HG03135 (cell line): ENCODE data around the gene TNF.
"Not testable (repeated sequence)": the region's sequence is repeated elsewhere in the genome, so short reads cannot be mapped to it uniquely, and the experiment has no call there.

ENCODE experiments used
- ATAC-seq: cut with Tn5 transposase; IDR thresholded peaks from one replicate; pipeline ENCODE4 v1.9.1; 2021; ENCODE audit warnings: mild to moderate bottlenecking, moderate library complexity; ENCODE audit not compliant: unreplicated experiment

The TNF gene

DNA sequence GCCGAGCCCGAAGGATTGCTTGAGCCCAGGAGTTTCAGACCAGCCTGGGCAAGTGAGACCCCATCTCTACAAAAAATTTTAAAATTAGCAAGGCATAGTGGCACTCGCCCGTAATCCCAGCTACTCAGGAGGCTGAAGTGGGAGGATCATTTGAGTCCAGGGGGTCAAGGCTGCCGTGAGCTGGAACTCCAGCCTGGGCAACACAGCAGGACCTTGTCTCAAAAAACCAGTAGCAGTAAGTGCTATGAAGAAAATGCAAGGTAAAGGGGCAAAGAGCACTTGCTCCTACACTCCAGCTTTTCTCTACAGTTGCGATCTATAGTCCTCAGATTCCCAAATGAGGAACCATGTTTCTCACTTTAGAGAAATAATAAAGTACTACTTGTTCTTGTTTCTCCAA, 31.7 kb upstream of the TNF start:
- no peak for ATAC-seq

DNA sequence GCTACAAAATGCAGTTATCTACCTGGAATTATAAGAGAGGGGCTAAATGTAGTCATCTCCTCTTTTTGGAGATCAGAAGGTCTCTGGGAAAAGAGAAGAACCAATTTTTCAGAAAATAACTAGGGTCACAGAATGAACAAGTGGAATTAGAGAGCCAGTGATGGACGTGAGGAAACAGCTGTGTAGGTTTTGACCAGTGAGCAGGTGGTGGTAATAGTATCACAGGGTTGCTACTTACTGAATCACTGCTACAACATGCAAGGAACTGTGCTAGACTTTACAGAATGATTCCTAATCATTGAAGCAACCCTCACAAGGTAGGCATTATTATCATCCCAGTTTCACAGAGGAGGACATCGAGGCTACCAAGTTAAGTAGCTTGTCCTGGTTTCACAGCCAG, 30.7 kb upstream of the TNF start:
- ATAC-seq, result no peak

DNA sequence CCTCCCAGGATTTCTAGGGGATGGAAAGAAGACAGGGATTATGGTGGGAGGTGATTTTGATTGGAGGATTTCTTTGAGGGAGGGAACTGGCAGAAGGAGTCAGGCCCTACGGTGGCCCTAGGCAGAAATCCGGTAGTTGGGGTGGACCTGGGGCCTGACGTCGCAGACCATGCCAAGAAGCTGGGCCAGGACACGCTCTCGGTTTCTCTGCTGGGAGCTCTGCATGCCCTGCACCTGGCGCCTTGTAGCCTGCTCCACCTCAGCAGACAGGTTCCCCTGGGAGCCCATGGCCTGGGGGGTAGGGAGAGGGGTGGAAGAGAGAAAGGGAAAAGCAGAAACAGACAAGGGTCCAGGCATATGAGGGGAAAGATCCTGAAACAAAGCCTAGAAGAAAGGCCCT, 30.1 kb upstream of the TNF start:
- no peak for ATAC-seq

DNA sequence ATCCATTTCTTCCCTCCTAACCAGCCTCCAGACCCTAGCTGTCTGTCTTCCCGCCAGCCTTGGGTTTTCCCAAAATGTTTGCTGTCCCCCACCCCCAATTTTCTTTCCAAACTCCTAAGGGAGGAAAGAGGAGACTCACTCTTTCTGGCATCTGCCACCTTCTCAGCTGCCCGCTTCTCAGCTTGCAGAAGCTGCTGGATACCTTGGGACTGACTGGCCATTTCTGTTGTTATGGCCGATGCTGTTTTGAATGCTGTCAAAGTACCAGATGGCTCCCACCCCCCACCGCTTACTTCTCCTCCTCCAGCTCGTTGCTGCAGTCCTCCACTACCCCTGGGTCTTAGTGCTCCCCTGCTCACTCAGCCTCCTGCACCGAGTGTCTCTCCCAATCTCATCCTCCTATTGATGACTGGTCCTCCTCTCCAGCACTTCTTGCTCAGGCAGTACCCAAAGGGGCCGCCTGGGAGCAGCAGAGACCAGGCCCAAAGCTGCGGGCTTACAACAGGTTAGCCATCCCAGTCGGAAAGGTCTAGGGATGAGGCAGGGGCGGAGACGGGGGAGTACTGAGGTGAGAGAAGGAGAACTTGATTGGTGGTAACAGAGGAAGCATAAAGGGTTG, 28.9 kb upstream of the TNF start, which contains the start of gene ATP6V1G2:
ATP6V1G2 (minus strand) TSS at position 270 of the 619 bp plus-strand sequence; CDS start at position 221, 49 bp downstream.
- peak; percentile 46 for ATAC-seq

DNA sequence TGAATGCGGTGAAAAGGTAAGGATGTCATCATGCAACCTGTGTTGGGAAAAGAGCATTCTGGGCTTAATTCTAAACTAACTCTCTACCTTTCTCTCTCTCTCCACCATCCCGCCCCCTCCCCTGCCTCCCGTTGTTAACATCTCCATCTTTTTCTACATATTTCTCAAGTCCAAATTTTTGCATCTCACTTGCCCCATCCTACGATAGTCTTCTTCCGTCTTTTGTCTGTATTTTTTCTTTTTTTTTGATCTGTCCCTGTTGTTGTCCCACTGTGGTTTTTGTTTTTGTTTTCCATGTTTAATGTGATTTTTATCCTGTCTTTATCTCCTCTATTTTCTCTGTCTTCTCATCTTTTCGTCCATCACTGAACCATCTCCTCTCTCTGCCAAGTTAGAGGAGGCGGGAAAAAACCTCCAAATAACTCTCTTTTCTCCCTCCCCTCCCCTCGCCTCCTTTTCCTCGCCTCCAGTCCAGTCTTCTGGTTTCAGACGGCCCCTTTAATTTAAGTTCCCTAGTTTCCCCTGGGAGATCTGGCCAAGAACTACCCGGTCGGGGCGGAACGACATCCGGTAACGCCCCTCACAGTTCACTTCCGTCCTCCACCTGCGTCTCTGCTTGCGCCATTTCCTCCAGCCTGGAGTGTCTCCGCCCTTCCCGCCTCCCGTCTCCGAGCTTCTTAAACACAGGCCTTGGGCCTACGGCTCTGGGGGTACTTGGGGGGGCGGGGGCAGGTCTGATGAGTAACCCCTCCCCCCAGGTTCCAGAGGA, 28.2 kb upstream of the TNF start, which contains the start of gene NFKBIL1:
NFKBIL1 (plus strand) TSS at position 651 of the 769 bp plus-strand sequence; CDS start at position 738, 87 bp downstream.
- peak; percentile 53 for ATAC-seq

DNA sequence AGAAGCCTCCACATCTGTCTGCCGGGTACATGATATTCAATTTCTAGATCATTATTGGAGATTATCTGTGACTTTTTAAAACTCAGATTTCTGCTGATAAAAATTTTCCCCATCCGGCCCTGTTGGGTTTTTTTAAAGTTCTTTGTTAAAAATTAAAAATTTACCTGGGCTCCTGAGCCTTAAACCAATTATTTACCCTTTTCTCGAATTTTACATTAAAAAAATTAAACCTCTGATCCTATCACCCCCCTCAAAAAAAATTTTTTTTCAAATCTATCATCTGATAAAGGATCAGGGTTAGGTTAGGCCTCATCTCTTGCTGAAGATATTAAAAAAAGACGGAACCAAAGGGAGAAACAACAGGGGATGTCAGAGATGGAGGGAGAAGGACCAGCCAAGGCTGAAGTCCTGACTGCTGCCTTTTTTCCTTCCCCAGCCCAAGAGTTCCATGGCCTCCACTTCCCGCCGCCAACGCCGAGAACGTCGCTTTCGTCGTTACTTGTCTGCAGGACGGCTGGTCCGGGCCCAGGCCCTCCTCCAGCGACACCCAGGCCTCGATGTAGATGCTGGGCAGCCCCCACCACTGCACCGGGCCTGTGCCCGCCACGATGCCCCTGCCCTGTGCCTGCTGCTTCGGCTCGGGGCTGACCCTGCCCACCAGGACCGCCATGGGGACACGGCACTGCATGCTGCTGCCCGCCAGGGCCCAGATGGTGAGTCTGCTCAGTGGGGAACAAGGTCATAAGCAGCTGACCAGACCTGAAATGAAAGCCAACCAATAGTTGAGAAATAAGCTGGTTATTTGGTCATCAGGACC, 27.4 kb upstream of the TNF start:
- ATAC-seq, result no peak

DNA sequence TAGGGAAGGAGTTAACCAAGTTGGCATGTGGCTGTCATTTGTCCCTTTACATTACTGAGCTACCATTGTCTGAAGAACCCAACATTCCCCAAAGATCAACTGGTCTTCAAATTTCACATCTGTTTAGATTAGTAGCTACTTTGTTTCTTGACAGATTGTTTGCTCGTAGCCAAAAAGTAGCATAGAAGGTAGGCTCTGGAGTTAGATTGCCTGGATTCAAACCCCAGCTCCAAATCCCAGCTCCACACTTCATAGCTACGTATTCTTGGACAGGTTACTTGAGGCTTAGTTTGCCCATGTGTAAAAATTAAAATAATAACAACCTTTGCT, 26.9 kb upstream of the TNF start:
- ATAC-seq, result no peak

DNA sequence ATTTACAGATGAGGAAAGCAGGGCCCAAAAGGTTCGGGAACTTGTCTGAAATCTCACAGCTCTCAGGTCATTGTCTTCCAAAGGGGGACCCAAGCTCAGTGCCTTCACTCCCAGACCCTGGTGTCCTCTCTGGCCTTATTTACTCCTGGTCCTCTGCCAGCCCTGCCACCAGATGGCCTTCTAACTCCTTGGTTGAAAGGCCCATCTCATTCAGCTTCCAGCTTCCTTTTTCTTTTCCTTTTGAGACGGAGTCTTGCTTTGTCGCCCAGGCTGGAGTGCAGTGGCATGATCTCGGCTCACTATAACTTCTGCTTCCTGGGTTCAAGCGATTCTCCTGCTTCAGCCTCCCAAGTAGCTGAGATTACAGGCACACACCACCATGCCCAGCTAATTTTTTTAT, 24.0 kb upstream of the TNF start:
- ATAC-seq, result not testable (repeated sequence)

DNA sequence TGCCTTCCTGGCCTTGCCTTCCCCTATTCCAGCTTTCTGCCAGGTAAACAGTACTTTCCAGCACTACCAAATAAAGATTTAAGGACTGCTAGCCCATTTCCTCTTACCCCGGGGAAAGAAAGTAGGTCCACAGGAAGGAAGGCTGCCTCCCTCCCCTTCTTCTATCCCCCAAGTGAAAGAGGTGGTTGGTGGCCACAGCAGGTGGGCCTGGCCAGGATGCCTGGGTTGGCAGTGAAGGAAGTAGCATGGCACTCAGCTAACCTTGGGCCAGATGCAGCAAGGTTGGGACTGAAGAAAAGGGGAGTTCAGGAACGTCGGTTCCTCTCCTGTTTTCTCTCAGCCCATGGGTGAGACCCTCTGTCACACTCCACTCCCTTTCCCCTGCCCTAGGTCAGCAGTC, 19.1 kb upstream of the TNF start:
- no peak for ATAC-seq

DNA sequence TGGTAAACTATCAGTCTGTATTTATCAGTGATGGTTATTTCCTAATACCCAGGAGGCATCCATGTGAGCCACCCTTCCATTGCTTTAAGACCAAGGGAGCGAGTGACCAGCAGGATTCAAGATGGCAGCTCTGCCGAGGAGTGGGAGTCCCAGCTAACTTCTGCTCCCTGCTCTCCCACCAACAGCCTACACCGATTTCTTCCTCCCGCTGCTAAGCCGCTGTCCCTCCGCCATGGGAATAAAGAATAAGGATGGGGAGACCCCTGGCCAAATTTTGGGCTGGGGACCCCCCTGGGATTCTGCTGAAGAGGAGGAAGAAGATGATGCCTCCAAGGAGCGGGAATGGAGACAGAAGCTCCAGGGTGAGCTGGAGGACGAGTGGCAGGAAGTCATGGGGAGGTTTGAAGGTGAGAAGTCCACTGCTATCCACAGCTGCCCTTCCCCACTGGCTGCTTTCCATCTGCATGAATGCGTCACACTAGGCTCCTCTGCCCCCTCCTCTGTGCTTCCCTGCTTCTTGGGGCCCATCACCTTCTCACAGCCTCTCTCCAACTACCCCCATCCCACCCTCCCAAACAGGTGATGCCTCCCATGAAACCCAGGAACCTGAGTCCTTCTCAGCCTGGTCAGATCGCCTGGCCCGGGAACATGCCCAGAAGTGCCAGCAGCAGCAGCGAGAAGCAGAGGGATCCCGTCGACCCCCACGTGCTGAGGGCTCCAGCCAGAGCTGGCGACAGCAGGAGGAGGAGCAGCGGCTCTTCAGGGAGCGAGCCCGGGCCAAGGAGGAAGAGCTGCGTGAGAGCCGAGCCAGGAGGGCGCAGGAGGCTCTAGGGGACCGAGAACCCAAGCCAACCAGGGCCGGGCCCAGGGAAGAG, 17.7 kb upstream of the TNF start:
- no peak for ATAC-seq

DNA sequence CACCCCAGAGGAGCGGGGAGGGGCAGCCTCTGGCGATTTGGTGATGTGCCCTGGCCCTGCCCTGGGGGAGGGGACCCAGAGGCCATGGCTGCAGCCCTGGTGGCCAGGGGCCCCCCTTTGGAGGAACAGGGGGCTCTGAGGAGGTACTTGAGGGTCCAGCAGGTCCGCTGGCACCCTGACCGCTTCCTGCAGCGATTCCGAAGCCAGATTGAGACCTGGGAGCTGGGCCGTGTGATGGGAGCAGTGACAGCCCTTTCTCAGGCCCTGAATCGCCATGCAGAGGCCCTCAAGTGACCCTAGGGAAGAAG, 17.1 kb upstream of the TNF start:
- no peak for ATAC-seq

DNA sequence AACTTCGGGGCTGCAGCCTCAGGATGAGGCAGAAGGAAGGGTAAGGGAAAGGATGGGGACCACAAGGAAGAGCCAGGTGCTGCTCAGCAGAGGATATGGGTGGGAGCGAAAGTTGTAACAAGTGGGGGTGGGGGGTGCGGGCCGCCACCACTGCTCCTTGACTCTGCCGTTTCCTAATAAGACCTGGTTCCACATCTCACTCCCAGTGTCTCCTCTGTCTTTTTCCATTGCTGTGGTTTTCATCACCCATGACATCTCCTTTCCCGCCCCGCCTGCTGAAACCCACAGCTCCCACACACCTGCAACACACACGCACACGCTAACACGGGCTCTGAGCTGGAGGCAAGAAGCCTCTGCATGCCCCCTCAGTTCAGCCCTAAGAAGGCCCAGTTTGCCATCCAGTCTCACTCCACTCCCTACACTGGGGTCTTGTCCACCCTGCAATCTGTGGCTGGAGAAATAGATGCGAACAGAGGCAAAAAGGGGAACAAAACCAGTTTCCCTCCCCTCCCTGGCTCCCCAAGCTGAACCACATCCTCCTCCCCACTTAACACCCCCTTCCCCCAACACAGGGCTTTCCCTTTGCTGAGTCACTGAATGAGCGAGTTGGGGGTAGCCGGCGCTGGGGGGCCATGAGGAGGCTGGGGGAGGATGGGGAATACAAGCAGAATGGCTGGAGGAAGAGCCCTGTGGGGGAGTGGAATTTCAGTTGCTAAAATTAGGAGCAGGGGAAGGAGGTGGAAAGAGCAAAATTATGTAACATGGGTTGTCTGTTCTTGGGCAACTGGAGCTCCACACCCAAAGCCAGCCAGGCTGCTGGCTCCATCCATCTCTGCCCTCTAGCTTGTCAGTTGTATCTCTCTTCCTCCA, 16.5 kb upstream of the TNF start:
- no peak for ATAC-seq

DNA sequence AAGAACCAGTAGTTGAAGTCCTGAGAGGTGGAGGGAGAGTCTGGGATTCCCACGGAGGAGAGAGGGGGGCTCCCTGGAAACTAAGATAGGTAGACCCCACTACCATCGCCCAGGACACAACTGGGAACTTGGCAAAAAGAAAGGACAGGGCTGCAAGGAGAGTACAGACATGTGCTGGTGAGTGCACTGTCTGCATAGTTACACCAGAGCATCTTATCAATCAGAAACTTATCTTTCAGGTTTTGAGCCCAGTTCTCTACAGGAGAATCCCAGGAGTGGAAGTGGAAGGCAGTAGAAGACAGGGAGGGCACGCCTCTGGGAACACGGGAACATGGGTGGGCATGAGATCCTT, 15.8 kb upstream of the TNF start:
- ATAC-seq, result no peak

DNA sequence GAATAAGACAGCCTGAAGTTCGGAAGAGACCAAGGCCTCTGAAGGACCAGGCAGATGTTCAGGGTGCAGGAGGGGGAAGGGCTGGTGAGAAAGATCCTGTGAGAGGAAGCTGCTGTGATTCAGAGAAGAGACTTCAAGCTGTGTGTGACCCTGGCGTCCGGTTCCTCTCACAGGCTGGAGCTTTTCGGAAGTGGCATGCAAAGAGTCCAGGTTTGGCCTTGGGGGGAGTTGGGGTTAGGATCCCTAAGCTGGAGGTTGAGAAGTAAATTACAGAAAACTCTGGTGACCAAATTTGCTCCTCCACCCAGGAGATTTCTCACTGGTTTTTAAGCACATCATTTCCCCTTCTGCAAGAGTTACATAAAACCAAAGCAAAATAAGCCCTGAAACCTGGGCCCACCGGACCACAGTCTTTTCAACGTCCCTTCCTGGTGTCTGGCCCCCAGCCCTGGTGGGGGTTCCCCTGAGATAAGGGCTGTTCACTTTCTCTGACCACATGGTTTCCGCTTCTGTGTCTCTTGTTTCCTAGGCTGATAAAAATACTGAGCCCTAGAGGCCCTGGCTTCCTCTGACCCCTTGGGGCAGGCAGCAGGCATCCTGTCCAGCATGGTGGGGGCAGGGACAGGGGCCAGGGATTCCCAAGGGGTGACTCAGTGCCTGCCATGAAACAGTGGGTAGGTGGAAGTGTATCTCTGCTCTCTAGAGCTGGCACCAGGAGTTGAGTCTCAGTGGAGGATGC, 15.2 kb upstream of the TNF start:
- ATAC-seq, result peak; percentile 71

DNA sequence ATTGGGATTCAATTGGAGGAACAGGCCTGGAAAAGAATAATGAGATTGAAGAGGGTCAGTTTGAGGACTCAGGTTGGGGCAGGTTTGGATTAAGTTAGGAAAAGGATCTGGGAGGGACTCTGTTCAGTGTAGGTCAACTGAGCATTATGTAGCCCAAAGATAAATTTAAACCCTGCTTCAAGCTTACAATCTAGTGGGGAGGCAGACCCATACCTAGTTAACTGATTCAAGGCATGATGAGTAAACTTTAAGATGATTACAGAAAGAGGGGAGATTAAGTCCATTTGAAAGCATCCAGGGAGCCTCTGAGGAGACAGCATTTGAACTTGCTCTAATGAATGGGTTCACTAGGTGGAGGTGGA, 14.7 kb upstream of the TNF start:
- ATAC-seq, result no peak

DNA sequence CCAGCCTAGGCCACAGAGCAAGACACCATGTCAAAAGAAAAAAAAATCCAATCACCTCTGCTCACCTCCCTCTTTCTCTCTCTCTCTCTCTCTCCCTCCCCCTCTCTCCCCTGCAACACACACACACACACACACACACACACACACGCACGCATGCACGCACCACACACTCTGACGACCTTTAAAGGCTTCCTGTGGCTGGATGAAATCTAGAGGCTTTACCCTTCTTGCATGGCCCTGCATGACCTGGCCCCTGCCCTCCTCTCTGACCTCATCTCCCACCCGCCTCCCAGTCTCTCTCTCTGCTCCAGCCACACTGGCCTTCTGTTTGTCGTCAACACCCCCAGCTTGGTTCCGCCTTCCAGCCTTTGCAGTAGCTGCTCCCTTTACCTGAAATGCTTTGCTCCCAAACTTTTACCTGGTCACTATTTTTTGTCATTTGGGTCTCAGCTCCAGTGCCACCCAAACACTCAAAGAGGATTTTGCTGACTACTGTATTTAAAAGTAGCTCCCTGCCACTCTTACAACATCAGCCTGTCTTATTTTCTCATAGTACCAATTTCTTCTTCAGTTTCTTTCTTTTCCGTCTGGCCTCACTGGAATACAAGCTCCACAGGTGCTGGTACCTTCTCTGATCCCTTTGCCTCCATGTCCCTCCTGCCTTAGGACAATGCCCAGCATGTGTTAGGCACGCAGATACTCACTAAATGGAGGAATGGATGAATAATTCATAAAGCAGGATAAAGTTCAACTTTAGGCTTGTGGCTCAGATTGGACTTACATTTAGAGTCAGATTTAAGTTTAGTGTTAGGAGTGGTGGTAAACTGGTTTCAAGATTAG, 7.6 kb upstream of the TNF start:
- no peak for ATAC-seq

DNA sequence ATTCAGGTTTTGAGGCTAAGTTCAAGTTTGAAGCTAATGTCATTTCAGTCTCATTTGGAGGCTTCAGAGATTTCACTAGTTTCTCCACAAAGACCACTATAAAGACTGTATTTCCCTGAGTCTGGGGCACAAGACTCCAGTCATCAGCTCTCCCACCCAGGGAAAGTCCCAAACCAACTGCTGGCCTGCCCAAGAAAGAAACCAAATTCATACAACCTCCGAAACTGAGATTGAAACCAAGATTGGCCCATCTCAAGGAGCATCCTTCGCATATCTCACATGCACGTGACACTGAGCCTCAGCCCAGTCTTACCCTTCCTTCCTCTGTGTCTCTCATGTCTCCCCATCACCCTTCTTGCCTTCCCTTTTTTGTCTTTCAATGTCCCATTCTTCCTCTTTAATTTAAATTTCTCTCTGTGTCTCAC, 6.8 kb upstream of the TNF start:
- ATAC-seq, result peak; percentile 55

DNA sequence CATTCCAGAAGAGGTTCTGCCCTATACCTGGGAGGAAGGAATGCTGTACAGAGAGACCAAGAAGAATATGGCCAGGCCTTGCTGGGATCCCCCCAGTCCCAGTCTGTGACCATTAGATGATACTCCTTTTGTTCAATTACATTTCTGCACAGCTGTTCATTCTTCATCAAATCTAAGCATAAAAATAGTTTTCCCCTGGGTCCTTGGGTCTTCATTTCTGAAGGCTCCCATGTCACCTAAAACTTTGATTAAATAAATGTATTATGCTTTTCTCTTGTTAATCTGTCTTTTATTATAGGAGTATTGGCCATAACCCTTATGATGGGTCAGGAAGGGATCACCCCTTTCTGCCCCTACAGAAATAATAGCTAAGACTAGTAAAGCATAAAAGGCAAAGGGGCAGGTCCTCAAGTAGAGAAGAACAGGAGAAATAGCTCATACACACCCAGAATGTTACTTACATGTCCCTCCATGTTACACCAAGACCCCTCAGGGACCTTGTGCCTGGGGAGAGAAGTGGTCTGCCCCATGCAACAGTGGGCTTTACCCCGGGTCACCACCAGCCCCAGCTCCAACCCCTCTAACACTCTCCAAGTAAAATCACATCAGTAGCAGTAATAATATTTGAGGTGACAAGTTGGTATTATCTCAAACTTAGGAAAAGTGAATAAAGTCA, 5.4 kb upstream of the TNF start:
- ATAC-seq, result no peak
